ENCODE results near the gene SCCPDH. TPM values are rescaled to one million over a fixed set of nuclear protein-coding genes. Genes with fewer than 3 reads are reported as not detected.
"Not testable (repeated sequence)": the region's sequence is repeated elsewhere in the genome, so short reads cannot be mapped to it uniquely, and the experiment has no call there.

The SCCPDH gene
- total RNA-seq, 1 donor from 2014 or later, result 21.3 TPM

GRCh38 chr1:246703581-246703980 lies 20.6 kb upstream of the SCCPDH start:
- intact Hi-C loops (cut with micrococcal nuclease), result no loop called here

GRCh38 chr1:246705368-246705767 lies 18.8 kb upstream of the SCCPDH start:
- intact Hi-C loops (cut with micrococcal nuclease), result no loop called here

- intact Hi-C loops (cut with micrococcal nuclease), result no loop called here
Measured at GRCh38 chr1:246708166-246708565, 16.0 kb upstream of the SCCPDH start.

- intact Hi-C loops (cut with micrococcal nuclease), result no loop called here
Measured at GRCh38 chr1:246709196-246709595, 15.0 kb upstream of the SCCPDH start.

GRCh38 chr1:246709835-246710234 lies 14.4 kb upstream of the SCCPDH start:
- intact Hi-C loops (cut with micrococcal nuclease), result no loop called here

- intact Hi-C loops (cut with micrococcal nuclease), result no loop called here
Measured at GRCh38 chr1:246711548-246712003, 12.6 kb upstream of the SCCPDH start.

GRCh38 chr1:246712428-246712827 lies 11.8 kb upstream of the SCCPDH start:
- intact Hi-C loops (cut with micrococcal nuclease), result not testable (repeated sequence)

- intact Hi-C loops (cut with micrococcal nuclease), result not testable (repeated sequence)
Measured at GRCh38 chr1:246719361-246719760, 4.8 kb upstream of the SCCPDH start.

GRCh38 chr1:246720814-246721213 lies 3.4 kb upstream of the SCCPDH start:
- intact Hi-C loops (cut with micrococcal nuclease), result loop anchor here (10.0 kb wide), 1 partner anchor 156 kb away; the partner anchor contains the start of genes CNST and TFB2M

- intact Hi-C loops (cut with micrococcal nuclease), result loop anchor here (10.0 kb wide), 1 partner anchor 158 kb away; the partner anchor contains the start of genes CNST and TFB2M
Measured at GRCh38 chr1:246722720-246723119, 1.5 kb upstream of the SCCPDH start.

- intact Hi-C loops (cut with micrococcal nuclease), result loop anchor here (10.0 kb wide), 1 partner anchor 160 kb away; the partner anchor contains the start of genes CNST and TFB2M
Measured at GRCh38 chr1:246724731-246725095, 504 bp downstream of the SCCPDH start.

GRCh38 chr1:246725191-246725590 lies 982 bp downstream of the SCCPDH start:
- intact Hi-C loops (cut with micrococcal nuclease), result loop anchor here (10.0 kb wide), 1 partner anchor 160 kb away; the partner anchor contains the start of genes CNST and TFB2M

GRCh38 chr1:246726255-246726679 lies 2.1 kb downstream of the SCCPDH start:
- intact Hi-C loops (cut with micrococcal nuclease), result loop anchor here (10.0 kb wide), 1 partner anchor 161 kb away; the partner anchor contains the start of genes CNST and TFB2M

GRCh38 chr1:246726881-246727280 lies 2.7 kb downstream of the SCCPDH start:
- intact Hi-C loops (cut with micrococcal nuclease), result loop anchor here (10.0 kb wide), 1 partner anchor 162 kb away; the partner anchor contains the start of genes CNST and TFB2M

GRCh38 chr1:246727594-246727993 lies 3.4 kb downstream of the SCCPDH start:
- intact Hi-C loops (cut with micrococcal nuclease), result loop anchor here (10.0 kb wide), 1 partner anchor 163 kb away; the partner anchor contains the start of genes CNST and TFB2M

GRCh38 chr1:246728311-246728710 lies 4.1 kb downstream of the SCCPDH start:
- intact Hi-C loops (cut with micrococcal nuclease), result loop anchor here (10.0 kb wide), 1 partner anchor 164 kb away; the partner anchor contains the start of genes CNST and TFB2M

GRCh38 chr1:246729040-246729439 lies 4.8 kb downstream of the SCCPDH start:
- intact Hi-C loops (cut with micrococcal nuclease), result loop anchor here (10.0 kb wide), 1 partner anchor 164 kb away; the partner anchor contains the start of genes CNST and TFB2M

GRCh38 chr1:246730839-246731238 lies 6.6 kb downstream of the SCCPDH start:
- intact Hi-C loops (cut with micrococcal nuclease), result no loop called here

GRCh38 chr1:246731873-246732272 lies 7.7 kb downstream of the SCCPDH start:
- intact Hi-C loops (cut with micrococcal nuclease), result not testable (repeated sequence)

- intact Hi-C loops (cut with micrococcal nuclease), result no loop called here
Measured at GRCh38 chr1:246733704-246734103, 9.5 kb downstream of the SCCPDH start.

- intact Hi-C loops (cut with micrococcal nuclease), result no loop called here
Measured at GRCh38 chr1:246734866-246735265, 10.7 kb downstream of the SCCPDH start.

- intact Hi-C loops (cut with micrococcal nuclease), result no loop called here
Measured at GRCh38 chr1:246735735-246736134, 11.5 kb downstream of the SCCPDH start.

- intact Hi-C loops (cut with micrococcal nuclease), result no loop called here
Measured at GRCh38 chr1:246742396-246742795, 18.2 kb downstream of the SCCPDH start.

All from T-helper 2 cell treated with Interferon-gamma antibody and Interleukin-4, amounts not matched to agents 100 ng/mL and 5 ng/mL, for 36 hours (primary cell).